ENCODE results near the gene ADPGK. TPM values are rescaled to one million over a fixed set of nuclear protein-coding genes. Genes with fewer than 3 reads are reported as not detected.

ADPGK gene
- total RNA-seq, 1 donor = 57.9 TPM

DNA sequence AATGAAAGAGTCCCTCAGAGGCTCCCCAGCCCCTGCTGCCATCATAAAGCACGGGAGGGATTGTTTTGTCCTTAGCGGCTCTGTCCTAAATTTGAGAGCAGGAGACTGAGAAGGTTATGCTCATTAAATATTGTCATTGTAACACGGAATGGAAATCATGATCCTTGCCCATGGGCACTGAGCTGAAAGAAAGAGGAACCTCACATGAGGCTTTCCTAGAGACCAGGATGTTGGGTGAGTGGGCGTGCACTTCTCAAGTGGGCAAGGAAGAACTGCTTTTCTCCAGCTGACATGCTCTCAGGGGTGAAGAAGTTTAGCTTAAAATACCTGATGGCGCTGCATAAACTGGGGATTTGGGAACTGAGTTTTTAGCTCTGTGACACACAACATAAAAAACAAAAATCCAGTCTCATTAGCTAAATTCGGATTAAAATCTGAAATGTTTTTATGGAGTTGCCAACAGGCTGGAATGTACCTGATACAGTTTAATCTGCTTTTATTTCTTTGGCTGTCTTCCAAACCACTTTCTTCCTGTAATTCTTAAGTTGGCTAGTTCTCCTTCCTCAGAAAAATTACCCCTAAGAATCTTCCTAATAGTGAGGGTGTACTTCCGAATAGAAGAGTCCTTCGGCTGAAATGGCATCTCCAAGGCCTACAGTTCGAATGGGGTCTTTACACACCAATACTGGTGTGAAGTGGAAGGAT lies 31.7 kb downstream of the ADPGK start:
- Histone ChIP-seq H3K36me3 (ENCODE audit: insufficient read depth, low read length) (peaks cover 55% of the 10 kb centered on the region), H4K20me1 (ENCODE audit: insufficient read depth, low read length) (peaks cover 3% of the 10 kb centered on the region), H3K4me2 (ENCODE audit: insufficient read depth, low read length) (no peak overlapping the region), H3K79me2 (ENCODE audit: insufficient read depth, low read length) (peaks cover 10% of the 10 kb centered on the region), H2AFZ (ENCODE audit: low read length) (no peak overlapping the region), H3K27me3 (ENCODE audit: insufficient read depth, low read length) (no peaks in the 10 kb centered on the region), H3K27ac (ENCODE audit: low read depth, low read length) (no peak overlapping the region), H3K9me3 (ENCODE audit: low read depth, low read length) (no peaks in the 10 kb centered on the region), H3K4me3 (ENCODE audit: insufficient read depth, low read length) (no peak overlapping the region), H3K4me1 (ENCODE audit: insufficient read depth, low read length) (peaks cover 4% of the 10 kb centered on the region)
- no peak for DNase-seq (ENCODE audit: insufficient read length, low spot score, missing footprints)
- TF ChIP-seq, protein P1, sequence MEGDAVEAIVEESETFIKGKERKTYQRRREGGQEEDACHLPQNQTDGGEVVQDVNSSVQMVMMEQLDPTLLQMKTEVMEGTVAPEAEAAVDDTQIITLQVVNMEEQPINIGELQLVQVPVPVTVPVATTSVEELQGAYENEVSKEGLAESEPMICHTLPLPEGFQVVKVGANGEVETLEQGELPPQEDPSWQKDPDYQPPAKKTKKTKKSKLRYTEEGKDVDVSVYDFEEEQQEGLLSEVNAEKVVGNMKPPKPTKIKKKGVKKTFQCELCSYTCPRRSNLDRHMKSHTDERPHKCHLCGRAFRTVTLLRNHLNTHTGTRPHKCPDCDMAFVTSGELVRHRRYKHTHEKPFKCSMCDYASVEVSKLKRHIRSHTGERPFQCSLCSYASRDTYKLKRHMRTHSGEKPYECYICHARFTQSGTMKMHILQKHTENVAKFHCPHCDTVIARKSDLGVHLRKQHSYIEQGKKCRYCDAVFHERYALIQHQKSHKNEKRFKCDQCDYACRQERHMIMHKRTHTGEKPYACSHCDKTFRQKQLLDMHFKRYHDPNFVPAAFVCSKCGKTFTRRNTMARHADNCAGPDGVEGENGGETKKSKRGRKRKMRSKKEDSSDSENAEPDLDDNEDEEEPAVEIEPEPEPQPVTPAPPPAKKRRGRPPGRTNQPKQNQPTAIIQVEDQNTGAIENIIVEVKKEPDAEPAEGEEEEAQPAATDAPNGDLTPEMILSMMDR (IDR thresholded peaks at IDR 0.05; ENCODE audit: extremely low read depth, low read depth, low read length) = no peak

DNA sequence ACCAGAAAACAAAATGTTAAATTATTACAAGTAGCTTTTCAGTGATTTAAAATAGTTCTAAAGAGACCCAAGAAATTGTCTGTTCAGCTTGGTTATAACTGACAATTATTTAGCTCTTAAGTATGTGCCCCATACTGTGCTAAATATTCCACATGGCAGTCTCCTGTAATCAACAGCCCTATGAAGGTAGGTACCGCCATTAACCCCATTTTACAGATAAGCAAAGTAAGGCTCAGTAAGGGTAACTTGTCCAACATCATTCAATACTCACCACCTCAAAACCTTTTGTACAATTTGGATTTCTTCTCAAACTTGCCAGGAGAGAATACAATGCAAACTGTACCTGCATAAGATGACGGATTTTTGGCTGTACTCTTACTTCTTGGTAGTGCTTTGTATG lies 33.9 kb downstream of the ADPGK start:
- TF ChIP-seq, protein P1 (IDR thresholded peaks at IDR 0.05; ENCODE audit: extremely low read depth, low read depth, low read length) = no peak
- H3K4me2 ChIP-seq (ENCODE audit: insufficient read depth, low read length) = no peak overlapping the region
- no peaks in the 10 kb centered on the region for H3K27me3 ChIP-seq (ENCODE audit: insufficient read depth, low read length)
- H3K4me3 ChIP-seq (ENCODE audit: insufficient read depth, low read length) = no peak overlapping the region
- no peak overlapping the region for H2AFZ ChIP-seq (ENCODE audit: low read length)
- no peak for DNase-seq (ENCODE audit: insufficient read length, low spot score, missing footprints)
- H3K4me1 ChIP-seq (ENCODE audit: insufficient read depth, low read length) = no peaks in the 10 kb centered on the region
- H3K9me3 ChIP-seq (ENCODE audit: low read depth, low read length) = no peaks in the 10 kb centered on the region
- H3K79me2 ChIP-seq (ENCODE audit: insufficient read depth, low read length) = no peaks in the 10 kb centered on the region
- peaks cover 34% of the 10 kb centered on the region for H3K36me3 ChIP-seq (ENCODE audit: insufficient read depth, low read length)
- no peaks in the 10 kb centered on the region for H4K20me1 ChIP-seq (ENCODE audit: insufficient read depth, low read length)
- no peak overlapping the region for H3K27ac ChIP-seq (ENCODE audit: low read depth, low read length)

DNA sequence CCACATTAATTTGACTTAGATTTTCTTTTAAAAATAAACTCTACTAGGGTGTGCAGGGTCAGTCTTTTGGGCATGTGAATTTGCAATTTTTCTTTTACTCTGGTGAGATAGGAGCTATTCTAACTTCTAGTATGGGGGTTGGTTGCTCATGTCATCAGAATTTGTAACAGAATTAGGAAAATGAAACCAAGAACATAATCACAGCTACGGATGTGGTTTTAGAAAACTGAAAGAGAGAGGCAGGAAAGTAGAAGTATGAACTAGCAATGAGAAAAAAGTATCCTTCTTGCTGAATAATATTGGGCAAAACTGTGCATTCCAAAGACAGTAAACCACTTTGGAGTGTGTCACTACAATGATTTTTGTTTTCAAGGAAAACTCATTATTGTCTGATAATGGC lies 43.3 kb downstream of the ADPGK start:
- Histone ChIP-seq H3K79me2 (ENCODE audit: insufficient read depth, low read length) (no peaks in the 10 kb centered on the region), H3K27ac (ENCODE audit: low read depth, low read length) (peak overlapping the region; percentile 29)
- TF ChIP-seq, protein P1 (IDR thresholded peaks at IDR 0.05; ENCODE audit: extremely low read depth, low read depth, low read length) = no peak

DNA sequence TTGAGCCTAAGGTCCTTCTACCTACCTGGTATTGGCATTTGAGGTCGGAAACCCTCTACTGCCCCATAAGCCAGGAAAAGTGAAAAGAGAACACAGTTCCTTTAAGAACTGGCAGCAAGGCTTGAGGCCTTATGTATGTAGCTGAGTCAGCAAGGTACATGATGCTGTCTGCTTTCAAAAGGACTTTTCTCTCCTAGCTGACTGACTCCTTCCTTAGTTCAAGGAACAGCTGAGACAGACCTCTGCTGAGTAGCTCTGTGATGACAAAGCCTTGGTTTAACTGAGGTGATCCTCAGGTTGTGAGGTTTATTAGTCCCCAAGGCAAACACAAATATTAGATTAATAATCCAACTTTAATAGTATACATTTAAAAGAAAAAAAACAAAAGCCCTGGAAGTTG lies 45.8 kb downstream of the ADPGK start:
- no peak for DNase-seq (ENCODE audit: insufficient read length, low spot score, missing footprints)
- no peak overlapping the region for H3K4me3 ChIP-seq (ENCODE audit: insufficient read depth, low read length)
- H3K36me3 ChIP-seq (ENCODE audit: insufficient read depth, low read length) = peaks cover 43% of the 10 kb centered on the region
- H3K4me2 ChIP-seq (ENCODE audit: insufficient read depth, low read length) = no peak overlapping the region
- H3K9me3 ChIP-seq (ENCODE audit: low read depth, low read length) = no peaks in the 10 kb centered on the region
- H3K4me1 ChIP-seq (ENCODE audit: insufficient read depth, low read length) = no peaks in the 10 kb centered on the region
- H4K20me1 ChIP-seq (ENCODE audit: insufficient read depth, low read length) = no peaks in the 10 kb centered on the region
- TF ChIP-seq, protein P1 (IDR thresholded peaks at IDR 0.05; ENCODE audit: extremely low read depth, low read depth, low read length) = no peak
- no peak overlapping the region for H3K27ac ChIP-seq (ENCODE audit: low read depth, low read length)
- H3K79me2 ChIP-seq (ENCODE audit: insufficient read depth, low read length) = no peaks in the 10 kb centered on the region
- H3K27me3 ChIP-seq (ENCODE audit: insufficient read depth, low read length) = no peaks in the 10 kb centered on the region
- no peak overlapping the region for H2AFZ ChIP-seq (ENCODE audit: low read length)

More for the DNA sequence above, 43.3 kb downstream of the ADPGK start:
- H3K4me1 ChIP-seq (ENCODE audit: insufficient read depth, low read length) = no peaks in the 10 kb centered on the region
- H3K27me3 ChIP-seq (ENCODE audit: insufficient read depth, low read length) = no peaks in the 10 kb centered on the region
- H3K36me3 ChIP-seq (ENCODE audit: insufficient read depth, low read length) = peaks cover 41% of the 10 kb centered on the region
- H2AFZ ChIP-seq (ENCODE audit: low read length) = no peak overlapping the region
- no peaks in the 10 kb centered on the region for H4K20me1 ChIP-seq (ENCODE audit: insufficient read depth, low read length)
- peak overlapping the region; percentile 21 for H3K4me3 ChIP-seq (ENCODE audit: insufficient read depth, low read length)
- peak overlapping the region; percentile 58 for H3K4me2 ChIP-seq (ENCODE audit: insufficient read depth, low read length)
- no peak for DNase-seq (ENCODE audit: insufficient read length, low spot score, missing footprints)
- H3K9me3 ChIP-seq (ENCODE audit: low read depth, low read length) = no peaks in the 10 kb centered on the region
